ENCODE results near the gene UFSP1. TPM values are rescaled to one million over a fixed set of nuclear protein-coding genes. Genes with fewer than 3 reads are reported as not detected.

The UFSP1 gene
- total RNA-seq, 4 donors from 2014 or later, result 2.0 to 7.1 (median 4.0) TPM

DNA sequence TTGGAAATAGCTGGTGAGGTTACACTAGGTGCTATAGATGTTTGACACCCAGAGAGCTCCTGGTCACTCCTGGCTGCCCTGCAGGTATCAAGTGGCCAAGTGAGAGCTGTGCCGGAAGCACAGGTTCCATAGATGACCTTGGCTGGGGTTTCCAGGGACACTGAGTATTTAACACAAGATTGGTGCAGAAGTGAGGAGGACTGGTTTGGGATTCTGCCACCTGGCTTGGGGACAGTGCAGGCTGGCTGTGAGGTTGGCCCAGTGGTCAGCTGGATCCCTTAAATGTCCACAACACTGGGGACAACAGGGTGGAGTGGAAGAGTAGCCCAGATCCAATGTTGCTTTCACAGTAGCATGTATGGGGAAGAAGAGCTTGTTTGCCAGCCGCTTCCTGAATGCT, 11.5 kb upstream of the UFSP1 start:
- H3K27me3 ChIP-seq, result no peaks in the 10 kb centered on the region
- in situ Hi-C loops (cut with MboI; ENCODE audit: low sequenced_read_pairs in 4 of 4) (loop anchor here in 1 of 4 donors (5.0 kb wide), 1 partner anchor 156 kb away; no protein-coding TSS in a partner anchor), intact Hi-C loops (cut with DNase I; ENCODE audit: low total_unique reads) (no loop called here)
- H3K9me3 ChIP-seq, result no peaks in the 10 kb centered on the region
- no peak for ATAC-seq
- H3K27ac ChIP-seq, result no peak overlapping the region
- no peak overlapping the region for H3K4me3 ChIP-seq
- TF ChIP-seq CTCF (IDR thresholded peaks at IDR 0.05 in 4 of 5, conservative IDR thresholded peaks at IDR 0.05 in 1 of 5) (no peak), POLR2A (IDR thresholded peaks at IDR 0.05) (no peak)
- no peaks in the 10 kb centered on the region for H3K36me3 ChIP-seq
- H3K4me1 ChIP-seq, result peaks cover 0 to 7% of the 10 kb centered on the region in 2 donors
- no peak for DNase-seq

DNA sequence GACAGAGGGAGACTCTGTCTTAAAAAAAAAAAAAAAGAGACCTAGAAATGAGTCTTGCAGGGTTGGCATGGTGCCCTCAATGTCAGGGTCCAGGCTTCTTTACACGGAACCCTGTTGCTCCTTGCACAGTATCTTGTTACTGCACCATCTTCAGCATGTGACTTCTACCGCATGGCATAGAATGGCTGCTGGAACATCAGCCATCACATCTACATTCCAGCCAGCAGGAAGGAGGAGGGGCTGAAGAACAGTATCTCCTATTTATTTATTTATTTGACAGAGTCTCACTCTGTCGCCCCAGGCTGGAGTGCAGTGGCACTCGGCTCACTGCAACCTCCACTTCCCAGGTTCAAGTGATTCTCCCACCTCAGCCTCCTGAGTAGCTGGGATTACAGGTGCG, 9.9 kb upstream of the UFSP1 start:
- DNase-seq (no peak), ATAC-seq (no peak)
- peaks cover 7 to 21% of the 10 kb centered on the region in 2 donors for H3K4me1 ChIP-seq
- H3K9me3 ChIP-seq, result no peaks in the 10 kb centered on the region
- intact Hi-C loops (cut with DNase I; ENCODE audit: low total_unique reads), result loop anchor here (5.0 to 10.0 kb wide), 2 partner anchors 192 to 345 kb away; partner anchors contain the start of genes FIS1 and POP7
- TF ChIP-seq POLR2A (IDR thresholded peaks at IDR 0.05) (no peak), CTCF (IDR thresholded peaks at IDR 0.05 in 4 of 5, conservative IDR thresholded peaks at IDR 0.05 in 1 of 5) (no peak)
- no peak overlapping the region for H3K27ac ChIP-seq
- peaks cover 0 to 6% (median 0%) of the 10 kb centered on the region in 3 donors for H3K27me3 ChIP-seq
- no peaks in the 10 kb centered on the region for H3K36me3 ChIP-seq
- H3K4me3 ChIP-seq, result no peak overlapping the region
- in situ Hi-C loops (cut with MboI; ENCODE audit: low sequenced_read_pairs in 4 of 4), result loop anchor here in 1 of 4 donors (5.0 kb wide), 1 partner anchor 158 kb away; no protein-coding TSS in a partner anchor

- H3K36me3 ChIP-seq, result no peaks in the 10 kb centered on the region
- no peak for DNase-seq
- in situ Hi-C loops (cut with MboI; ENCODE audit: low sequenced_read_pairs in 4 of 4) (loop anchor here in 1 of 4 donors (5.0 kb wide), 1 partner anchor 159 kb away; no protein-coding TSS in a partner anchor), intact Hi-C loops (cut with DNase I; ENCODE audit: low total_unique reads) (loop anchor here (1.0 to 10.0 kb wide), 3 partner anchors 161 to 347 kb away; partner anchors contain the start of genes FIS1 and POP7)
- TF ChIP-seq POLR2A (IDR thresholded peaks at IDR 0.05) (no peak), CTCF (IDR thresholded peaks at IDR 0.05 in 4 of 5, conservative IDR thresholded peaks at IDR 0.05 in 1 of 5) (no peak)
- H3K9me3 ChIP-seq, result no peaks in the 10 kb centered on the region
- peaks cover 0 to 6% (median 0%) of the 10 kb centered on the region in 3 donors for H3K27me3 ChIP-seq
- peaks cover 16 to 34% of the 10 kb centered on the region in 2 donors for H3K4me1 ChIP-seq
- no peak for ATAC-seq
- no peak overlapping the region for H3K4me3 ChIP-seq
- no peak overlapping the region for H3K27ac ChIP-seq
These were observed 8.4 kb upstream of the UFSP1 start for GRCh38 chr7:100897772-100898454.

GRCh38 chr7:100896732-100897608, 7.5 kb upstream of the UFSP1 start:
- intact Hi-C loops (cut with DNase I; ENCODE audit: low total_unique reads) (loop anchor here (1.0 to 10.0 kb wide), 3 partner anchors 162 to 348 kb away; partner anchors contain the start of genes FIS1 and POP7), in situ Hi-C loops (cut with MboI; ENCODE audit: low sequenced_read_pairs in 4 of 4) (loop anchor here in 1 of 4 donors (5.0 kb wide), 1 partner anchor 160 kb away; no protein-coding TSS in a partner anchor)
- DNase-seq, result no peak
- TF ChIP-seq POLR2A (IDR thresholded peaks at IDR 0.05) (no peak), CTCF (IDR thresholded peaks at IDR 0.05 in 4 of 5, conservative IDR thresholded peaks at IDR 0.05 in 1 of 5) (peak; percentile 43 to 88 (median 82))
- peak; percentile 12 to 32 for ATAC-seq
- peaks cover 0 to 6% (median 0%) of the 10 kb centered on the region in 3 donors for H3K27me3 ChIP-seq
- H3K27ac ChIP-seq, result peak overlapping the region in 3 of 4 donors; percentile 87 to 95 (median 95)
- peaks cover 18 to 34% of the 10 kb centered on the region in 2 donors for H3K4me1 ChIP-seq
- no peaks in the 10 kb centered on the region for H3K9me3 ChIP-seq
- peak overlapping the region; percentile 52 to 82 (median 74) for H3K4me3 ChIP-seq
- no peaks in the 10 kb centered on the region for H3K36me3 ChIP-seq

All from gastrocnemius medialis (tissue), 4 donors.